Choroid plexus epithelial cell (primary cell): Measurements from ENCODE around the gene GGCX.

Experiments used
- DNase-seq: peaks from one replicate; pipeline ENCODE4 v3.0.0-alpha.2; 2010; ENCODE audit warnings: low read depth
- H3K4me3 ChIP-seq: 2 replicates; pipeline ENCODE4 v1.5.1; 2011; ENCODE audit warnings: low read depth, mild to moderate bottlenecking, control low read depth, low read length, moderate library complexity
- CTCF ChIP-seq: conservative IDR thresholded peaks from 2 replicates; pipeline ENCODE4 v1.5.1; 2011; ENCODE audit warnings: low read depth, mild to moderate bottlenecking, control low read depth, inconsistent platforms, low read length, moderate library complexity

The GGCX gene

GRCh38 chr2:85584857-85585780 lies 23.8 kb upstream of the GGCX start:
- H3K4me3 ChIP-seq: peak overlapping the region; percentile 69
- DNase-seq: peak; percentile 36
- no peak for TF ChIP-seq CTCF

GRCh38 chr2:85584354-85584856 lies 23.1 kb upstream of the GGCX start, which contains the start of gene VAMP5:
VAMP5 (plus strand) TSS chr2:85584431; CDS start chr2:85584491, 60 bp downstream.
- peak within 1 kb of the TSS; percentile 69 for H3K4me3 ChIP-seq
- TF ChIP-seq CTCF: no peak
- no peak for DNase-seq

- peak overlapping the region; percentile 69 for H3K4me3 ChIP-seq
- no peak for TF ChIP-seq CTCF
- DNase-seq: no peak
Observed at GRCh38 chr2:85583667-85584353, 22.5 kb upstream of the GGCX start.

- DNase-seq: no peak
- TF ChIP-seq CTCF: no peak
- no peak overlapping the region for H3K4me3 ChIP-seq
Observed at GRCh38 chr2:85582492-85582891, 21.2 kb upstream of the GGCX start.

GRCh38 chr2:85580206-85580605 lies 18.9 kb upstream of the GGCX start:
- H3K4me3 ChIP-seq: no peak overlapping the region
- no peak for DNase-seq
- no peak for TF ChIP-seq CTCF

GRCh38 chr2:85579266-85579935 lies 18.1 kb upstream of the GGCX start:
- DNase-seq: no peak
- H3K4me3 ChIP-seq: no peak overlapping the region
- no peak for TF ChIP-seq CTCF
